ENCODE measurements around the gene MAT2A.

DNA sequence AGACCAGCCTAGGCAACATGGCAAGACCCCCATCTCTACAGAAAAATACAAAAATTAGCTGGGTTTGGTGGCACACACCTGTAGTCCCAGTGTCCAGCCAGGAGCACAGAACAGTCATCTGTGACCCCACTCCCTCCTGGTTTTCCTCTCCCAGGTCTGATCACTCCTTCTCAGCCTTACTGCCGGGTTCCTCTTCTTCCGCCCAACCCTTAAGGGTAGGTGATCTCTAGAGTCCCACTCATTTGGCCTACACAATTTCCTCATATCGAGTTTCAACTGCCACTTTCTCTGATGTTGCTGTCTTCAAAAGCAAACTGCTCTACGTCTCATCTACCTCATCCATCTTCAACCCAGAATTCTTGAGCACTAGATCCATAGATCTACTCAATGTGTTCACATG is 13.4 kb upstream of the MAT2A start:
- TF ChIP-seq, protein P1, sequence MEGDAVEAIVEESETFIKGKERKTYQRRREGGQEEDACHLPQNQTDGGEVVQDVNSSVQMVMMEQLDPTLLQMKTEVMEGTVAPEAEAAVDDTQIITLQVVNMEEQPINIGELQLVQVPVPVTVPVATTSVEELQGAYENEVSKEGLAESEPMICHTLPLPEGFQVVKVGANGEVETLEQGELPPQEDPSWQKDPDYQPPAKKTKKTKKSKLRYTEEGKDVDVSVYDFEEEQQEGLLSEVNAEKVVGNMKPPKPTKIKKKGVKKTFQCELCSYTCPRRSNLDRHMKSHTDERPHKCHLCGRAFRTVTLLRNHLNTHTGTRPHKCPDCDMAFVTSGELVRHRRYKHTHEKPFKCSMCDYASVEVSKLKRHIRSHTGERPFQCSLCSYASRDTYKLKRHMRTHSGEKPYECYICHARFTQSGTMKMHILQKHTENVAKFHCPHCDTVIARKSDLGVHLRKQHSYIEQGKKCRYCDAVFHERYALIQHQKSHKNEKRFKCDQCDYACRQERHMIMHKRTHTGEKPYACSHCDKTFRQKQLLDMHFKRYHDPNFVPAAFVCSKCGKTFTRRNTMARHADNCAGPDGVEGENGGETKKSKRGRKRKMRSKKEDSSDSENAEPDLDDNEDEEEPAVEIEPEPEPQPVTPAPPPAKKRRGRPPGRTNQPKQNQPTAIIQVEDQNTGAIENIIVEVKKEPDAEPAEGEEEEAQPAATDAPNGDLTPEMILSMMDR (conservative IDR thresholded peaks at IDR 0.05): no peak
- no peak for TF ChIP-seq ZFX (IDR thresholded peaks at IDR 0.05)

All from C4-2B (cell line).